Stimulated activated naive CD4-positive, alpha-beta T cell (primary cell): ENCODE results near the gene PTPN1.
"Not testable (repeated sequence)": the region's sequence is repeated elsewhere in the genome, so short reads cannot be mapped to it uniquely, and the experiment has no call there.

ENCODE experiments used
- DNase-seq, 6 experiments: peaks; one replicate each; lab custom pipeline; 2025; lab: John Stamatoyannopoulos, UW

PTPN1 gene

DNA sequence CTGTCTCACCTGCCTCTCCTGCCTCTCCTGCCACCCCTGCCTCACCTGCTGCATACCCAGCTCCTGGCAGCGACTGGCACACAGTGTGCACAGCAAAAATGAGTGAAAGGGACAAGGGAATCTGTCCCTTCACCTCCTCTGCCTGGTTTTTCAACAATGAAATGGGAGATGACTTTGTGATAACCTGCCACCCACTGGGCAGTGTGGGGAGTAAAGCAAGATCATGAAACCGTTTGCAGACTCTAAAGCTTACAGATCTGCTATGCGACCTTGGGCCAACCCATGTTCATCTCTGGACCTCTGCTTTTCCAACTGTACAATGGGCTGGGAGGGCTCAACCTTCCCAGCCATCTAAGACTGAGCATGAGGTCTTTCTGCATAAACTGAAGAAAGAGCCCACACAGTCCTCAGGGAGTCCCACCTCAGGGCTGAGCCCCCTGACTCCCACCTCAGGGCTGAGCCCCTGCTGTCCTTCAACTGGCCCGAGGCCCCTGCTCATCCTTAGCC is 100.1 kb downstream of the PTPN1 start:
- no peak for DNase-seq

GRCh38 chr20:50611128-50611810 is 101.1 kb downstream of the PTPN1 start:
- DNase-seq, result no peak

DNA sequence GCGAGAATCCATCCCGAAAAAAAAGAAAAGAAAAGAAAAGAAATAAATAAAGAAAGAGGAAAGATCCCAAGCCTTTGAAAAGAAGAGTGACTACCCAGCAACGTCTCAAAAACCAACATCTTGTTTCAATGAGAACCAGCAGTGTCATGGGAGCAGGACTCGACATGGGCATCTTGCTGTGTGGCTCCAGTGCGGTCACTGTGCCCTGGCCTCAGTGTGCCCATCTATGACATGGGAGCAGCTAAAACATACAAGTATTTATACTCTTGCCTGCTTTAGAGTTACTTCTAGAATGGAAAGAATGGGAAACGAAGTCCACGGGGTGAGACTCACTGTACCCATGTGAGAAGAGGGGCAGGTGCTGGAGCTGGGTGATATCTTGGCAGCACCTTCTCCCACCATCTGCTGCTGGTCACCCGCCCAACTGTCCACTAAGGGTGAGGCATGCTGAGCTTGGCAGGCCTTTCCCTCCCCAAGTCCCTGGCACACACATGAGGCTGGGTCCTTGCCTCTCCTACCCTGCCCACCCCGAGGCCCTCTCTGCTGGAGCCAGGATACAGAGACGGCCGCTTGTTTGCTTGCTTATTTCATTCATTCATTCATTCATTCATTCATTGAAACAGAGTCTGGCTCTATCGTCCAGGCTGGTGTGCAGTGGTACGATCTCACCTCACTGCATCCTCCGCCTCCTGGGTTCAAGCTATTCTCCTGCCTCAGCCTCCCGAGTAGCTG is 103.4 kb downstream of the PTPN1 start:
- no peak for DNase-seq

GRCh38 chr20:50615407-50615806 is 105.2 kb downstream of the PTPN1 start:
- no peak for DNase-seq

GRCh38 chr20:50617022-50617421 is 106.8 kb downstream of the PTPN1 start:
- no peak for DNase-seq

GRCh38 chr20:50618537-50618936 is 108.4 kb downstream of the PTPN1 start:
- DNase-seq, result no peak

DNA sequence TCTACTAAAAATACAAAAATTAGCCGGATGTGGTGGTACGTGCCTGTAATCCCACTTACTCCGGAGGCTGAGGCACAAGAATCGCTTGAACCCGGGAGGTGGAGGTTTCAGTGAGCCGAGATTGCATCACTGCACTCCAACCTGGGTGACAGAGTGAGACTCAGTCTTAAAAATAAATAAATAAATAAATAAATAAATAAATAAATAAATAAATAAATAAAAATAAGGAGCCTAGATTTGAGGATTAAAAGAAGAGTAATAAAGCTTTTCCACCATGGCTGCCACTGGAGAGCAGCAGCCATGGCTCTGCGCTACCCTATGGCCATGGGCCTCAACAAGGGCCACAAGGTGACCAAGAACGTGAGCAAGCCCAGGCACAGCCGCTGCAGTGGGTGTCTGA is 110.3 kb downstream of the PTPN1 start:
- not testable (repeated sequence) for DNase-seq

- no peak for DNase-seq
These were observed 111.0 kb downstream of the PTPN1 start for GRCh38 chr20:50621068-50621665.

DNA sequence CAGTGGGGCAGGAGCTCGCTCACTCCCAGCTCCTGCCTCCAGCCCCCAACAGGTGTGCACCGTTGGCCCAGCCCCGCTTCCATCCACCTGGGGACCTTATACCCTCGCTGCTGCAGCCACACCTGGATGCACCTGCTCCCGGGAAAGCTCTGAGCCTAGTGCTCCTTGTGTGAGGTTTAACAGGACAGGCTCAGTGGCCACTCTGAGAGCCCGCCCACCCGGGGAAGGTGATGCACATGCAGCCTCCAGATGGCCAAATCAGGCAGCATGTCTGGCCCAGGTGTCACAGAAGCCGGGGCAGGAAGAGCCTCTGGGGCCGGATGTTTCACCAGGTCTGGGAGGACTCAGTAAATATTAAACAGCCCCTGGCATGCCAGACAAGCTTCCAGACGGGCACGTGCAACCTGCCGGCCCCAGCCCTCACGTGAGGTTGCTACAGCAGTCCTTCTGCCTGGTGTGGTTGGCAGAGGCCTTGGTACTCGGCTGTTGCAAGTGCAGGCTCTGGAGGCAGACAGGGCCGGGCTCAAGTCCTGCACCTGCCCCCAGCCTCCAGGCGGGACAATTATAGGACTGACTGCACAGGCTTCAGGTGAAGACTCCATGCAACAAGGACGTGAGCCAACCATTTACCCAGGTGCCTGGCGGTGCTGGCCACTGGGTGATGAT is 114.3 kb downstream of the PTPN1 start:
- no peak for DNase-seq

DNA sequence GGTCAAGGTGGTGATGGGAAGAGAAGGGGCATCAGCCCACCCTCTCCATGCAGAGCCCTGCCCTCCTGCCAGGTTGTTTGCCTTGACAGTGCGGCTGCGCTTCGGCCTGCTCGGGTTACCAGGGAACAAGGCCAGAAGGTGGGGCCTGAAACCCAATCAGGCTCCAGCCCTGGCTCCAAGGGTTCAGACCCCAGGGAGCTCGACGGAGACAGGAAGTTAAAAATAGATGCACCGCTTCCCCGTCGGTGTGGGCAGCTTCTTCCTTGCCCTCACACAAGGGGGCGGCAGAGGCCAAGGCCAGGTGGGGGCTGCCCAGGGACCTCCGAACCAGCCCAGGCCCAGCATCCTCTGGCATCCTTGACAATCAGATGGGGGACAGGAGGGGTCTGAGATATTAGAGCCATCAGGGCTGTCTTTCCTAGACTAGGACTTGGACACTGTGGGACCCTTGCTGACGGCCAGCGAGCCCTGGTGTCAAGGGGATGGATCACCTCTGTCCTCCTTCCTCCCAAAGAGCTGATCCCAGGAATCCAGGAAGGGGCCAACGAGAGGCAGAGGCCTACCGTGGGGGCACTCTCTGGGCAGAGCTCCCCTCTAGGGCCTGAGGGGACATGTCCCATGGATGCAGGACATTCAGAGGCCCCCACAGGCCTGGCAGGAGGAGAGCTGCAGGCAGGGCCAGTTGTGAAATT is 115.9 kb downstream of the PTPN1 start:
- DNase-seq, result no peak

DNA sequence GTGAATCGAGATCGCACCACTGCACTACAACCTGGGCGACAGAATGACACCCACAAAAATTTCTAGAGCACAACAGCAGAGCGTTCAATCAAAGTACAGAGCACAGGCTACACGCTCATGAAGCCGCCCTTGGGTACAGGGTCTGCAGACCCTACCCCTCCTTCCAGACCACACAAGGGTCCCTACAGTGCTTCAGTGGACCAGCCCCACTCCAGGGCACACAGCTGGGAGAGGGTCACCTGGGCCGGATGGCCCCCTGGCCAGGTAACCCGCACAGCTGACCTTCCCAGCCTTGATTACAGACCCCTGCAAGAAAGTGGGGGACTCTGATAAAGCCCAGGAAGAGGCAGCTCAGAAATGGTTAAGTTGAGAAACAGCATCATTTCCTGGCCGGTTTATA is 117.6 kb downstream of the PTPN1 start:
- DNase-seq, result no peak

DNA sequence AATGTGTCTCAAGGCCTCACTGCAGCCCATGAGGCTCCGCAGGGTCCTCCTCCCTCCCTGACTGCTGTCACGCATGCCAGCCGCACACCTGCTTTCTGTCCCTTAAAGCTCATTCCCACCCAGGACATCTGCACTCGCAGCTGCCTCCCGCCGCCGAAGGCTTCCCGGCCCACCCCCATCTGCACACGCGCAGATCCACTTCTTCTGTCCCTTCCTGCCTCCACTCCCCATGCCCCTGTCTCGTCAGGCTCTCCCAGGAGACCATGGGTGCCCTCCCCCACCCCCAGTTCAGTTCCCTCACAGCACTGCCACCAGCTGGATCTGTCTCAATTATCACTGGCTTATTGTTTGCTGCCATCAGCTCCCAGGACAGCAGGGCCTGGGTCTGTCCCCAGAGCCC is 118.1 kb downstream of the PTPN1 start:
- no peak for DNase-seq

DNA sequence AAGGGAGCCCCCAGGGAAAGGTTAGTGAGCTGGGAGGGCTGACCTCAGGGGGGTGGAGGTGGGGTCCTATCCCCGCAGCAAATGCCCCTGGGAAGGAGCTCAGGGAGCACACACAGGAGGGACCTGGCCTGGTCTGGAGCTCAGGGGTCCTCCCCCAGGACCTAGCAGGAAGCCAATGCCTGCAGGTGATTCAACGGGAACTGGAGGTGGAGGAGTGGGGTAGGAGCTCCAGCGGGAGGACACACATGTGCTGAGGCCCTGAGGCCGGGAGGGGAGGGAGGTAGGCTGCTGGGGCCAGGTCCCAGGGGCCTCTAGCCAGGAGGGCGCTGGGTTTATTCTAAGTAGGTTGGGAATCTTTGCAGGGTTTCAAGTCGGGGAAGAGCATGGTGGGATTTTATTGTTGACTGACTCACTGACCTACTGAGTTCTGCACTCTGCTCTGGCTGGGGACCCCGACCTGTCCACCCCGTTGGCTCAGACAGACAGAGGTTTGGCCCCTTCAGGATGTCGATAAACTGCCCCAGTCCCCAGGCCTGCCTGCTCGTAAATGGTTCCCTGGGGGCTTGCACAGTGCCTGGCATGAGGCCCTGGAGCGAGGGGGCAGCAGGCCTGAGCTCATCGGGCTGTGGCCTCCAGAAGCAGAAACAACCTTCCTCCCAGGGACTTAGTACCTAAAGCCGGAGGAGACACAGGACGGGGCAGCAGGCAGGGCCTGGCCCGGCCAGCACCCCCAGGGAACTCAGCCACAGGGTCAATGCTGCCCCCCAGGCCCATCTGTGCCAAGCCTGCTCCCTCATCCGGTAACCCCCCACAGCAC is 118.9 kb downstream of the PTPN1 start:
- DNase-seq, result no peak

GRCh38 chr20:50629670-50630045 is 119.5 kb downstream of the PTPN1 start:
- DNase-seq, result no peak

DNA sequence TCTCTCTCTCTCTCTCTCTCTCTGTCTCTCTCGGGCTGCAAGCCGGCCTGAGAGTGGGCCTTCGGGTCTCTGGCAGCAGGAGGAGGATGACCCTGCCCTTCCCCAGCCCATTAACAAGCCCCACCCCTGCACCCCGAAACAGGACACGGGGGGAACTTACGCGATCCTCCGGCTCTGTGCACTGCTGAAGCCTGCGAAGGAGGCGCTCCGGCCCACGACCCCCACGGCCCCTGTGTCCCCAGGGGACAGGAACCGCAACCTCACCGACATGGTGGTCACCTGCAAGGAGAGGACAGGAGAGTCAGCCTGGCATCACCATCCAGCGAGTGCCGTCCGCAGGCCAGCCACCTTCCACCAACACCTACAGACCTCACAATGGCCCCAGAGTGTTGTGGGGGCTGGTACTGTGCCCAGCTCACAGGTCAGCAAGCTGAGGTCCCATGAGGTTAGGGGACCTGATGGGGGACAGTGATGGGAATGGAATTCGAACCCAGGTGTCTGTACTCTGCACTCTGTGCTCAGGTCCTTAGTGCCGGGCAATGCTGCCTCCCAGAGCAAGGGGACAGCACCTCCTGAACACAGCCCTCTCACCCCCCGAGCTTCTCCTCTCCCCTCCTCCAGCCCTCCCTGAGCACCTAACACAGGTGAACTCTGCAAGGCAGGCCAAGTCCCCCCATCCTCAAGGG is 120.5 kb downstream of the PTPN1 start:
- DNase-seq, result no peak

DNA sequence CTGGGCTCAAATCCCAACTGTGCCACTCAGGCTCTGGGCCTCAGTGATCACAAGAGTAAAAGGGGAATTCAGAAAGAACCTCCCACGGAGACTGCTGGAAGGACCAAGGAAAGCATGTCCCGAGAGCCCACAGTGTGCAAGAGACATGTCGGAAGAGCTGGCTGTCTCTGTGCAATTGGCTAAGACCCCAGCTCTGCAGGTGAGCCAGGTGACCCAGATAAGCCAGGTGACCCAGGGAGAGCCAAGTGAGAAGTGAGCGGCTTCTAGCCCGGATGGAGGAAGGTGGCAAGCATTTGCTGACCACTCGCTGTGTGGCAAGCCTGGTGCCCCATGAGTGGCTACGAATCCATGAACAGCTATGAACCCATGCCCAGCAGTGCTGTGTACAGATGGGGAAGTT is 122.1 kb downstream of the PTPN1 start:
- DNase-seq, result no peak

- no peak for DNase-seq
These were observed 122.5 kb downstream of the PTPN1 start for GRCh38 chr20:50632701-50633100.

DNA sequence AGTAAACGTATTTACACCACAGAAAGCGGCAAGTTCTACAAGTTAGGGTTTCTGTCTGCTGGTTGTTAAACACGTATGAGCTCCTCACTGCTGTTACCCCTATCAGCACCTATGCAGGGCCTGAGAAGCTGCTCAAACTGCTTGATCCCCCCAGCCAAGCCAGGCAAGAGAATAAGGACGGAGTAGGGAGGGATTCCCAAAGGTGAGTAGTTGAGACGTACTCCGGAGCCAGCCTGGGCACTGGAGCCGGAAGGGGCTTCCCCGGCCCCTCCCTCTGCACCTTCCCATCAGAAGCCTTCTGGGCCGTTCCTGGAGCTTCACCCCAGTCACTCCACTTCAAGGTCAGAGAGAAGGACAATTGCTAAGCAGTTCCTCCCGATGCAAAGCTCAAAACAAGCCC is 123.2 kb downstream of the PTPN1 start:
- DNase-seq, result no peak

DNA sequence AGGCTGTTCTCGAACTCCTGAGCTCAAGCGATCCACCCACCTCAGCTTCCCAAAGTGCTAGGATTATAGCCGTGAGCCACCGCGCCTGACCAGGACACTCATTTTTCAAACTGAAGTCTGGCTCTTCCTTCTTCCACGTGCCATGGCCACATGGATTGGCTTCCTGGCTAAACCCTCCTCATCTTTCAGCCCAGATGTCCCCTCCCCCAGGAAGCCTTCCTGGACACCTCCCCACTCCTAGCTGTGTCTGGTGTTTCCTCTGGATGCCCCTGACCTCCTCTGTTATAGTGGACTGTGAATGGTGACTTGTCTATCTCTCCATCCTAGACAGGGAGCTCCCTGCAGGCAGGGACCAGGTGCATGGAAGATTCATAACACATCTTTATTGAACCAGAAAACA is 124.0 kb downstream of the PTPN1 start:
- no peak for DNase-seq
